GM19372 (cell line): ENCODE results near the gene B4GALT4.

Experiments used
- ATAC-seq: cut with Tn5 transposase; IDR thresholded peaks from one replicate; pipeline ENCODE4 v1.9.1; 2021; ENCODE audit warnings: mild to moderate bottlenecking, low read depth, moderate library complexity; ENCODE audit not compliant: unreplicated experiment

Gene B4GALT4

DNA sequence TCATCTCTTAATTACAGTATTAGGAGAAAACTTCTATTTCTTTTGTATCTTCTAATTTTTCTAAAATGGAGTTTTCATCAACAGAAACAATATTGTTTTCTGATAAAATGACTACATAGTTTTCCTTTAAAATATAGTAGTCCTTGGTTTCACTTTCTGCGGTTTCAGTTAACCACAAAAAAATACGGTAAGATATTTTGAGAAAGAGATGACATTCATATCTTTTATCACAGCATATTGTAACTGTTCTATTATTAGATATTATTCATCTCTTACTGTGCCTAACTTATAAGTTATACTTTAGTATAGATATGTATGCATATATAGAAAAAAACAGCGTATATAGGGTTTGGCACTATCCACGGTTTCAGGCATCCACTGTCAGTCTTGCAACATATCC, 2.3 kb downstream of the B4GALT4 start:
- ATAC-seq: no peak

DNA sequence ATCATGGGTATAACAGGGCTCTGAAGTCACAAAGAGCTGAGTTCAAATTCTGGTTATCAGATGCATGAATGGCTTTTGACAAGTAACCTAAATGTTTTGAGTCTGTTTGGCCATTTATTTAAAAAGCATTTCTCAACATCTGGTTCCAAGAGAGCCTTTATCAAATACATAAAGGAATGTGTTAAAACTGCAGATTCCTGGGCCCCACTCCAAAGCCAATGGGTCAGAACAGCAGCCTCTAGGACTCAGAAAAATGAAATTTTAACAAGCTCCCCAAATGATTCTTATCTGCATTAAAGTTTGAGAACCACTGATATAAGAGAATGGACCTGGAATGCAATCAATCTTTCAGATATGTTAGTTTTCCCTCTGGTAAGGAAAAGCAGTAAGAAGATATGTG, 3.4 kb downstream of the B4GALT4 start:
- no peak for ATAC-seq

DNA sequence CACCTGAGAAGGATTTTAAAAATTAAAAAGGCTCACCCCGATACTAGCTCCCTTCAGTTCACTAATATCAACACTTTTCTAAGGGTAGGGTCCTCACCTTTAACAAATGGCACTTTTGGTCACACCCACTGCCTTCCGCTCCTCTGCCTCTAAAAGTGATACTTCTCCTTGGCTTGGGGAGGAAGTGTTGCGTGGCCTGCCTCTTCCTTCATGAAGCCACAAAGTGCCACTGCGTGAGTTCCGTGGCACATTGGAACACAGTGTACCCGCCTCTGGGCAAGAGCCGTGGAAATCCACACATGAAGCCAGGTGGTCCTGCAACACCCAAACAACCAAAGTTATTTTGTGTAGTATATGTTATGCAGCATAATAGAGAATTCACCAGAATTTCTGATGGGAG, 3.9 kb downstream of the B4GALT4 start:
- ATAC-seq: no peak

GRCh38 chr3:119235151-119235550, 5.5 kb downstream of the B4GALT4 start:
- ATAC-seq: no peak

- ATAC-seq: no peak
These were observed 6.1 kb downstream of the B4GALT4 start for GRCh38 chr3:119234610-119235009.

GRCh38 chr3:119230745-119231144, 9.9 kb downstream of the B4GALT4 start:
- ATAC-seq: no peak

DNA sequence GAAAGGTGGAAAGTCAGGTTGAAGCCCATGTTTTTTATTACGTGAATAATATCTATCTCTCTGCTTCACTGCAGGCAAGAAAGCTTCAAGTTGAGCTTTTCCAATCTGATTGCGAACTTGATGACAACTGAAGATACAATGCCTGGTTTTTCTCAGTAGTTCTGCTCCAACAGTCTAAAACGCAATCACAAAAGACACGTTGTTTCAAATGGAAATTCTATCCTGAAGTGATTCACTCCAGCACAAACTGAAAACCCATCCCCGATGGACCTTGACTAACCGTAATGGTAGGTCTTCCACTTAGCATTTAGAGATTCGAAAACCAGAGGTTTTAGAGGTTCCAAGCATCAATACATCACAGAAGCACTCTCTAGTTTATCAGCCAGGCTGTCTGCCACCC, 10.6 kb downstream of the B4GALT4 start:
- no peak for ATAC-seq

GRCh38 chr3:119229190-119229589, 11.5 kb downstream of the B4GALT4 start:
- no peak for ATAC-seq

DNA sequence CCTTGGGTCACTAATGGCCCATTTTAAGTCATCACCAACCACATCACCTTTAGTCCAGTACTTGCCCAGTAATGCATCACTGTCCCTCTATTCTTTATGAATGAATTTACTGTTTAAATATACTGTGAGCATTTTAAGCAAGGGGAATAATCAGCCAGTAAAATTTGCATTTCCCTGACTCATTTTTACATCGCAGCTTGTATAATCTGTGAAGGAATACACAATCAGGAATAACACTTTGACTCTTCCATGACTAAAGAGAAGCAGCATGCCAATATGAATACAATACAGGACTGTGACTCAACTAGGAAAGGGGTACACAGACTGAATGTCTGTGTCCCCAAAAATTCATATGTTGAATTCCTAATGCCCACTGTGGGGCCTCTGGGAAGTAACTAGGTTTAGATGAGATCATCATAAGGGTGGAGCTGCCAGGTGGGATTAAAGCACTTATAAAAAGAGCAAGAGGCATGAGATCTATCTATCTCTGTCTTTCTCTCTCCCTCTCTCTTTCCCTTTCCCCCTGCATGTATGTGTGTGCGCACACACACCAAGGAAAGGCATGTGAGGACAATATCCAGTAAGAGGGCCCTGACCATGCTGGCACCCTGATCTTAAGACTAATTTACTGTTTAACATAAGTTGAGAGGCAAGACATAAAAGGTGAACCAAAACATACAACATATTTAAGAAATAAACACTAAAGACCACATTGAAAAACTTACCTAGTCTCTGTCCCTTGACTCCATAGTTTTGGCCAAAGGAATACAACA, 12.1 kb downstream of the B4GALT4 start:
- no peak for ATAC-seq

DNA sequence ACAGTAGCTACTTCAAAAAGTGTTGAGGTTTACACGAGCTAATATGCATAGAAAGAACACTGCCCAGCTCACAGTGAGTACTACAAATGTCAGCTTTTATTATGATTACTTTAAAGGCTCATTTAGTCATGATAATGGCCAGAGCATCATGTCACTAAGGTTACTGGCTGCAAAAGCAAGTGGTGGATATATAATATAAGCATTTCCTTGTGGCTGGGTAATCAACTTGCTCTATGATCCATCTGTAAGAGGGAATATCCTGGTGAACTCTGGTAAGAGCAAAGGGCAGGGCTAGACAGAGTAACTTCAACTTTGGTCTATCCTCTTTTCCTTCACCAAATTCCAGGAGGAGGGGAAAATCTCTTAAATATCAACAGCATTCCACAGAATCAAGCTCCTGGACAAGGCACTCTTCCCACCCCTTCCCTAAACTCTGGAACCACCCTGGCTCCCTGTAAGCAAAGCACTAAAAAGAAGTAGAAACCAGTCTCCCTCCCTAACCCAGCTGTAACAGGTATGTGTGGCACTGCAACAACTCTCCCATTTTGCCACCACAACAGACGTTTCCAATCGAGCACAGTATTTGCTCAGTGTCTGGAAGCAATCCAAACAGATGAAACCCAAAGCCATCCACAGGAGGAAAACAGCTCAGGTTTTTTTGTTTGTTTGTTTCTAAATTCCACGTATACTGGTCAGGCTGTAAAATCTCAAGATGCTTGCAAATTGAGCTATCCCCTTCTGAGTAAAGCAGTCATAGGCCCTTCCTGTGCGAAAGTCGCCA, 13.4 kb downstream of the B4GALT4 start:
- ATAC-seq: no peak

- no peak for ATAC-seq
These were observed 15.6 kb downstream of the B4GALT4 start for GRCh38 chr3:119225121-119225520.

DNA sequence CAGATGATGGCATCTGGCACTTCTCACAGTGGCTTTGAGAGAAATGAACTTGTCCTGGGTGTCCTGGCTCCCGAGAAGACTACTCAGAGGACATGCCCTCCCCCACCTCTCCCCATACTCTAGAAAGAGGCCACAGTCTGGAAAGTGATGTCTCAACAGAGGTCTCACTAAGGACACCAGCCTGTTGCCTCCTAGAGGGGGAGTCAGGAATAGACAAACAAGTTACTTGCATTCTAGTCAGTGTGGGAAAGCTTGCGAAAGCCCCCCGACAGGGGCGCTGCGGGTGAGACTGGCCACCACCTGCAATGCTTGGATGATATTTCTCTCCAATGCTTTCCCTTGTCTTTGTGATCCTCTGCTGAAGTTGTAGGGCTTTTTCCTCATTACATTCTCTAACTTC, 17.2 kb downstream of the B4GALT4 start:
- ATAC-seq: no peak

GRCh38 chr3:119222391-119222790, 18.3 kb downstream of the B4GALT4 start:
- no peak for ATAC-seq

GRCh38 chr3:119221779-119222320, 18.8 kb downstream of the B4GALT4 start:
- ATAC-seq: no peak

GRCh38 chr3:119220970-119221667, 19.6 kb downstream of the B4GALT4 start:
- ATAC-seq: no peak

DNA sequence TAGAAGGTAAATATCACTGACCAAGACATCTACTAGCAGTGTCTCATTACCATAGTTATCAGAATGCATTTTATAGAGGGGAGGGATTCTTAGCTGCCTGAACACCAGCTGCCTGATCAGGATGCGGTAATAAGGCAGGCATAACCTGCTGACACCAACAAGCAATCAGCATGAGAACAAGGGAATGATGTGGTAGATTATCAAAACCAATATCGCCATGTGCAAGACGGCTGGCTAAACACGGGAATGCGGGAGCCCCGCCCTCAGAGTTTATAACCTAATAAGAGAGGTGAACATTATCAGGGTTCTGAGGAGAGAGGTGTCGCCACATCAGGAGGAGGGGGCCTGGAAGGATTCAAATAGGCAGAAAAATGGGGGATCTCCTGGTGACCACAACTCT, 20.5 kb downstream of the B4GALT4 start:
- no peak for ATAC-seq

DNA sequence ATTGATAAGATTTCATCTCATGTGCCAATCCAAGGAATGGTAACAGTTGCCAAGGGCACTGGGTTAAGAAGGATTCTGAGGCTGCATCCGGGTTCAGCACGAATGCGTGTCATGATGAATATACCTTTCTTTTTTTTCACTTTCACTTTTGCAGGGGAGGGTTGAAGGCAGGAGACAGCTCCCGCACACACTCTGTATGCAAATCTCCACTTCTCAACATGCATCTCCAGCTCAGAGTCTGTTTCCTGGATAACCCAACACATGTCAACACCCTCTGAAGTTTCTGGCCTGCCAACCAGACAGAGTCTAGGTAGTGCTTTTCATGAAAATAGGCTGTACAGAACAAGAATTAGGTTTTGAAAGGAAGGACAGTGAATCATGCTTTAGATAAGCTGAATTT, 21.6 kb downstream of the B4GALT4 start:
- peak; percentile 100 for ATAC-seq

GRCh38 chr3:119211803-119212202, 28.9 kb downstream of the B4GALT4 start:
- no peak for ATAC-seq

DNA sequence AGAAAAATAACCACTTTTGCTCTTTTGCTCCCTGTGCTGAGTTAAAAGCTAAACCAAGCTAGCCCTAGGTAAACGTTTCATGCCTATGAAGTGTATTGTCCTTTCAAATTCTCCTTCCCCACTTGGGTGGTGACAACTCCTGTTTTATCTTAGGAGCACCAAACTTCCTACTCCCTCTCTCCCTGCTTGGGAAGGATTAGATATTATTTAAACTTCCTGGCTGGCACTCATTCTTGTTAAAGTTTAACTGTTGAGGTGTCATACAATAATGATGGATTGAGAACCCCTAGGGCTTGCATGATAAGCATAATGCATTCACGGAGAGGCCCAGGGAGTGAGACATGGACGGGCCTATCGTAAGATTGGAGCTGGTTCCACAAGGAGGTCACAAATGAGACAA, 29.5 kb downstream of the B4GALT4 start:
- ATAC-seq: no peak

GRCh38 chr3:119207512-119207875, 33.2 kb downstream of the B4GALT4 start:
- ATAC-seq: no peak
